CD14-positive monocyte (primary cell): ENCODE measurements around the gene GPR137B. TPM values are rescaled to one million over a fixed set of nuclear protein-coding genes. Genes with fewer than 3 reads are reported as not detected.

Experiments
- DNase-seq, 3 donors: peaks; one replicate each; pipeline ENCODE4 v3.0.0-alpha.2; 2011 to 2022
- H2AFZ ChIP-seq: 2 replicates; pipeline ENCODE4 v1.6.0; 2012; ENCODE audit warnings: mild to moderate bottlenecking, low read depth, low read length, inconsistent platforms; ENCODE audit not compliant: insufficient read depth, poor library complexity, severe bottlenecking
- H3K27ac ChIP-seq, 2 donors: 1 replicate in 1 of 2; 2 replicates in 1 of 2; pipeline ENCODE4 v1.5.1; 2012 to 2013; ENCODE audit warnings: low read length in 2 of 2, control low read depth in 1 of 2, inconsistent platforms in 1 of 2, low read depth in 1 of 2, mild to moderate bottlenecking in 1 of 2
- H3K27me3 ChIP-seq, 2 donors: one replicate each; pipeline versions ENCODE4 v1.6.0 to v1.6.1; 2011 to 2013; ENCODE audit warnings: low read length in 2 of 2; ENCODE audit not compliant: control insufficient read depth in 2 of 2, insufficient read depth in 2 of 2
- H3K36me3 ChIP-seq, 2 donors: replicated peaks in 1 of 2; 1 replicate in 1 of 2; 2 replicates in 1 of 2; pipeline versions ENCODE4 v1.5.1 to v1.6.1; 2012 to 2013; ENCODE audit warnings: low read length in 2 of 2, control low read depth in 1 of 2, inconsistent platforms in 1 of 2, mild to moderate bottlenecking in 1 of 2; ENCODE audit not compliant: insufficient read depth in 2 of 2, control insufficient read depth in 1 of 2
- H3K4me1 ChIP-seq, 2 donors: 1 replicate in 1 of 2; 2 replicates in 1 of 2; pipeline versions ENCODE4 v1.5.1 to v1.6.1; 2012 to 2013; ENCODE audit warnings: low read length in 2 of 2, control low read depth in 1 of 2, inconsistent platforms in 1 of 2, mild to moderate bottlenecking in 1 of 2, moderate library complexity in 1 of 2; ENCODE audit not compliant: insufficient read depth in 2 of 2, control insufficient read depth in 1 of 2
- H3K4me2 ChIP-seq: replicated peaks from 2 replicates; pipeline ENCODE3; 2012; ENCODE audit warnings: low read length, moderate library complexity, mild to moderate bottlenecking; ENCODE audit not compliant: poor library complexity, severe bottlenecking; ENCODE audit errors: extremely low read depth
- H3K4me3 ChIP-seq, 3 experiments: fragments of 200-600 bp in 1 of 3; sonication (generic) in 1 of 3; replicated peaks in 1 of 3; 1 replicate in 2 of 3; 2 replicates in 1 of 3; pipeline ENCODE4 v1.5.1; 2011 to 2013; ENCODE audit warnings: low read length in 3 of 3, mild to moderate bottlenecking in 3 of 3, control low read depth in 2 of 3, low read depth in 2 of 3, inconsistent platforms in 1 of 3, moderate library complexity in 1 of 3
- H3K79me2 ChIP-seq: 2 replicates; pipeline ENCODE4 v1.6.0; 2012; ENCODE audit warnings: mild to moderate bottlenecking, control low read depth, inconsistent platforms, low read length, moderate library complexity; ENCODE audit not compliant: insufficient read depth
- H3K9ac ChIP-seq: 2 replicates; pipeline ENCODE4 v1.6.0; 2017; ENCODE audit warnings: low read length, mild to moderate bottlenecking; ENCODE audit not compliant: insufficient read depth, poor library complexity, severe bottlenecking
- H3K9me3 ChIP-seq, 2 donors: replicated peaks in 1 of 2; 1 replicate in 1 of 2; 2 replicates in 1 of 2; pipeline versions ENCODE4 v1.5.1 to v1.6.1; 2012 to 2013; ENCODE audit warnings: low read length in 2 of 2, control low read depth in 1 of 2; ENCODE audit not compliant: control insufficient read depth in 1 of 2, insufficient read depth in 1 of 2
- H4K20me1 ChIP-seq: 2 replicates; pipeline ENCODE4 v1.6.0; 2012; ENCODE audit warnings: mild to moderate bottlenecking, low read length, control low read depth, moderate library complexity; ENCODE audit not compliant: insufficient read depth
- H3K27ac Mint-ChIP-seq, 7 donors: one replicate each; pipeline ENCODE4 v1.8.0; 2020; ENCODE audit warnings: mild to moderate bottlenecking in 7 of 7, mixed read lengths in 7 of 7, moderate library complexity in 6 of 7, inconsistent platforms in 2 of 7
- H3K27me3 Mint-ChIP-seq, 3 donors: one replicate each; pipeline ENCODE4 v1.8.0; 2021 to 2022; ENCODE audit warnings: low read depth in 3 of 3, mild to moderate bottlenecking in 3 of 3, mixed read lengths in 3 of 3, moderate library complexity in 3 of 3, inconsistent platforms in 1 of 3
- H3K36me3 Mint-ChIP-seq, 2 donors: one replicate each; pipeline ENCODE4 v1.8.0; 2020; ENCODE audit warnings: mixed read lengths in 2 of 2, inconsistent platforms in 1 of 2, mild to moderate bottlenecking in 1 of 2
- H3K4me1 Mint-ChIP-seq: one replicate; pipeline ENCODE4 v1.8.0; 2020; ENCODE audit warnings: mild to moderate bottlenecking, mixed read lengths
- H3K4me3 Mint-ChIP-seq, 2 donors: one replicate each; pipeline ENCODE4 v1.8.0; 2020; ENCODE audit warnings: mild to moderate bottlenecking in 2 of 2, mixed read lengths in 2 of 2, moderate library complexity in 1 of 2
- H3K9me3 Mint-ChIP-seq, 7 donors: one replicate each; pipeline ENCODE4 v1.8.0; 2020 to 2022; ENCODE audit warnings: mixed read lengths in 7 of 7, mild to moderate bottlenecking in 6 of 7, moderate library complexity in 6 of 7, inconsistent platforms in 2 of 7
- CTCF ChIP-seq: fragments of 200-600 bp; IDR thresholded peaks from one replicate; pipeline ENCODE4 v1.8.0; 2022; ENCODE audit warnings: antibody characterized with exemption, mild to moderate bottlenecking
- WGBS: methylation state at CpG from one replicate; pipeline ENCODE4 v1.1.5; 2013; ENCODE audit warnings: missing lambda C conversion rate; ENCODE audit not compliant: insufficient coverage; 5-methylcytosine and 5-hydroxymethylcytosine counted together
- intact Hi-C, 2 donors: fragments of 100-400 bp; cut with micrococcal nuclease; formaldehyde crosslinking; loops; one replicate each; pipeline versions ENCODE4 v1.15.0 to v1.15.1; 2023
- polyA plus RNA-seq, 3 donors: library from polyadenylated mRNA; depleted of rRNA in 1 of 3; unstranded in 2 of 3; stranded (reverse) in 1 of 3; fragments of 300-500 nt in 2 of 3; fragments of >200 nt in 1 of 3; fragmentation: Illumina TruSeq in 2 of 3; gene quantifications; 1 replicate in 2 of 3; 2 replicates in 1 of 3; pipeline ENCODE4 v1.2.3, GENCODE V29; 2012 to 2021

The GPR137B gene
- polyA plus RNA-seq, 3 donors: 7.5 to 10.8 (median 8.7) TPM

- no peak for TF ChIP-seq CTCF
- WGBS: 99% methylated on average over 23 of the region's 24 CpGs
- peaks cover 0 to 1% (median 0%) of the 10 kb centered on the region in 3 donors for H3K27me3 Mint-ChIP-seq
- H3K4me3 Mint-ChIP-seq: no peak overlapping the region
- Histone ChIP-seq H3K4me3 (no peak overlapping the region), H3K4me1 (peaks cover 12 to 16% of the 10 kb centered on the region in 2 donors), H2AFZ (no peak overlapping the region), H3K4me2 (no peak overlapping the region), H3K79me2 (peaks cover 21% of the 10 kb centered on the region), H4K20me1 (peaks cover 78% of the 10 kb centered on the region), H3K27me3 (no peaks in the 10 kb centered on the region), H3K9me3 (no peaks in the 10 kb centered on the region), H3K9ac (no peak overlapping the region), H3K27ac (no peak overlapping the region), H3K36me3 (no peaks in the 10 kb centered on the region)
- peaks cover 0 to 6% of the 10 kb centered on the region in 2 donors for H3K36me3 Mint-ChIP-seq
- intact Hi-C loops: no loop called here
- H3K4me1 Mint-ChIP-seq: peaks cover 26% of the 10 kb centered on the region
- no peaks in the 10 kb centered on the region for H3K9me3 Mint-ChIP-seq
- H3K27ac Mint-ChIP-seq: no peak overlapping the region
- DNase-seq: no peak
These were observed 12.5 kb downstream of the GPR137B start for GRCh38 chr1:236154671-236155398.

GRCh38 chr1:236155399-236155767, 13.0 kb downstream of the GPR137B start:
- H4K20me1 ChIP-seq: peaks cover 78% of the 10 kb centered on the region
- no peaks in the 10 kb centered on the region for H3K27me3 ChIP-seq
- H3K4me2 ChIP-seq: no peak overlapping the region
- H3K27ac ChIP-seq: no peak overlapping the region
- no peaks in the 10 kb centered on the region for H3K9me3 ChIP-seq
- H3K4me3 Mint-ChIP-seq: no peak overlapping the region
- peaks cover 0 to under 1% (median 0%) of the 10 kb centered on the region in 7 donors for H3K9me3 Mint-ChIP-seq
- peaks cover 0 to 1% (median 0%) of the 10 kb centered on the region in 3 donors for H3K27me3 Mint-ChIP-seq
- no peak for DNase-seq
- no peaks in the 10 kb centered on the region for H3K36me3 ChIP-seq
- TF ChIP-seq CTCF: no peak
- H3K4me1 Mint-ChIP-seq: peaks cover 26% of the 10 kb centered on the region
- no peak overlapping the region for H3K9ac ChIP-seq
- H3K36me3 Mint-ChIP-seq: peaks cover 0 to 6% of the 10 kb centered on the region in 2 donors
- H3K4me3 ChIP-seq: no peak overlapping the region
- peak overlapping the region in 2 of 7 donors; percentile 16 to 61 for H3K27ac Mint-ChIP-seq
- WGBS: 94% methylated on average over 8 of the region's 11 CpGs
- peaks cover 17 to 20% of the 10 kb centered on the region in 2 donors for H3K4me1 ChIP-seq
- intact Hi-C loops: no loop called here
- H3K79me2 ChIP-seq: peaks cover 16% of the 10 kb centered on the region
- H2AFZ ChIP-seq: no peak overlapping the region
